ENCODE data around the gene TNF. TPM values are rescaled to one million over a fixed set of nuclear protein-coding genes. Genes with fewer than 3 reads are reported as not detected.

TNF gene
- total RNA-seq, 1 experiment from 2014 or later: 0.64 TPM

- ChIA-PET POLR2A (interaction anchor here (0.5 kb wide), 2 partner anchors 9 to 50 kb away, joined by 3 read pairs; no protein-coding TSS in a partner anchor), CTCF (interaction anchor here (0.6 to 2.6 kb wide), 4 partner anchors 11 to 32 kb away, joined by 3 to 11 read pairs (median 6); no protein-coding TSS in a partner anchor)
- TF ChIP-seq POLR2AphosphoS5 (IDR thresholded peaks at IDR 0.05; ENCODE audit: low read depth, low read length) (no peak), CTCF (IDR thresholded peaks at IDR 0.05) (no peak), REST (IDR thresholded peaks at IDR 0.05; ENCODE audit: insufficient read depth in 1 of 2, low read depth in 2 of 2, low read length in 1 of 2) (no peak), SIN3A (IDR thresholded peaks at IDR 0.05; ENCODE audit: borderline replicate concordance, insufficient read depth, low read depth, low read length) (no peak), TCF7L2 (IDR thresholded peaks at IDR 0.05; ENCODE audit: low read depth, low read length) (no peak)
- in situ Hi-C loops (cut with HindIII; ENCODE audit: low pct_unique_long_range_greater_than_20kb, low sequenced_read_pairs): no loop called here
- Histone ChIP-seq H3K27ac (ENCODE audit: low read length) (no peak overlapping the region), H3K4me3 (ENCODE audit: low read depth in 2 of 2, low read length in 2 of 2) (no peak overlapping the region), H3K9me3 (ENCODE audit: control insufficient read depth, insufficient read depth, low read depth, low read length) (no peaks in the 10 kb centered on the region), H3K4me1 (ENCODE audit: control insufficient read depth, insufficient read depth, low read length) (peaks cover 15% of the 10 kb centered on the region), H3K27me3 (ENCODE audit: control insufficient read depth, insufficient read depth, low read length) (no peaks in the 10 kb centered on the region), H3K36me3 (ENCODE audit: control insufficient read depth, insufficient read depth, low read length) (no peaks in the 10 kb centered on the region)
- DNase-seq (ENCODE audit: low read depth, low spot score) (no peak), ATAC-seq (no peak)
- intact Hi-C loops (cut with micrococcal nuclease; ENCODE audit: unreplicated experiment): no loop called here
- no TSS peak for BruUV-seq (replicated peaks)
Observed at GRCh38 chr6:31574106-31575061, 981 bp upstream of the TNF start.

GRCh38 chr6:31575952-31576685, 754 bp downstream of the TNF start:
- H3K9me3 ChIP-seq (ENCODE audit: control insufficient read depth, insufficient read depth, low read depth, low read length): no peaks in the 10 kb centered on the region
- H3K4me1 ChIP-seq (ENCODE audit: control insufficient read depth, insufficient read depth, low read length): peaks cover 19% of the 10 kb centered on the region
- H3K27me3 ChIP-seq (ENCODE audit: control insufficient read depth, insufficient read depth, low read length): no peaks in the 10 kb centered on the region
- CTCF ChIA-PET: interaction anchor here (0.9 to 2.6 kb wide), 3 partner anchors 20 to 22 kb away, joined by 3 to 11 read pairs (median 4); no protein-coding TSS in a partner anchor
- POLR2A ChIA-PET: no interaction called here
- in situ Hi-C loops (cut with HindIII; ENCODE audit: low pct_unique_long_range_greater_than_20kb, low sequenced_read_pairs) (no loop called here), intact Hi-C loops (cut with micrococcal nuclease; ENCODE audit: unreplicated experiment) (no loop called here)
- no peak for TF ChIP-seq SIN3A (IDR thresholded peaks at IDR 0.05; ENCODE audit: borderline replicate concordance, insufficient read depth, low read depth, low read length)
- no peak for ATAC-seq
- DNase-seq (ENCODE audit: low read depth, low spot score): no peak
- BruUV-seq (replicated peaks): no TSS peak
- no peak overlapping the region for H3K4me3 ChIP-seq (ENCODE audit: low read depth in 2 of 2, low read length in 2 of 2)
- H3K36me3 ChIP-seq (ENCODE audit: control insufficient read depth, insufficient read depth, low read length): no peaks in the 10 kb centered on the region
- H3K27ac ChIP-seq (ENCODE audit: low read length): 0 out of 2 replicates have a peak overlapping the region, but pooled peaks have one; percentile 21

All from Panc1 (cell line).